ENCODE data around the gene SUPT4H1.

The SUPT4H1 gene

GRCh38 chr17:58320163-58320558 is 31.8 kb downstream of the SUPT4H1 start:
- DNase-seq (ENCODE audit: low spot score), result no peak
- no peak for FAIRE-seq

- DNase-seq (ENCODE audit: low spot score) (no peak), FAIRE-seq (peak; percentile 58)
These were observed 32.5 kb downstream of the SUPT4H1 start for GRCh38 chr17:58319173-58320162.

GRCh38 chr17:58318627-58319172 is 33.3 kb downstream of the SUPT4H1 start:
- no peak for DNase-seq (ENCODE audit: low spot score)
- no peak for FAIRE-seq

GRCh38 chr17:58318065-58318481 is 33.9 kb downstream of the SUPT4H1 start:
- DNase-seq (ENCODE audit: low spot score) (no peak), FAIRE-seq (no peak)

GRCh38 chr17:58317421-58318064 is 34.5 kb downstream of the SUPT4H1 start:
- FAIRE-seq (peak; percentile 91), DNase-seq (ENCODE audit: low spot score) (peak; percentile 91)

- no peak for FAIRE-seq
- no peak for DNase-seq (ENCODE audit: low spot score)
These were observed 35.6 kb downstream of the SUPT4H1 start for GRCh38 chr17:58316260-58316960.

GRCh38 chr17:58315750-58316149 is 36.3 kb downstream of the SUPT4H1 start:
- no peak for DNase-seq (ENCODE audit: low spot score)
- FAIRE-seq, result peak; percentile 78

GRCh38 chr17:58315281-58315711 is 36.7 kb downstream of the SUPT4H1 start:
- DNase-seq (ENCODE audit: low spot score) (no peak), FAIRE-seq (no peak)

GRCh38 chr17:58314706-58315015 is 37.3 kb downstream of the SUPT4H1 start:
- DNase-seq (ENCODE audit: low spot score) (no peak), FAIRE-seq (no peak)

GRCh38 chr17:58313815-58314705 is 37.9 kb downstream of the SUPT4H1 start:
- no peak for FAIRE-seq
- DNase-seq (ENCODE audit: low spot score), result no peak

GRCh38 chr17:58312829-58313228 is 39.2 kb downstream of the SUPT4H1 start:
- FAIRE-seq (no peak), DNase-seq (ENCODE audit: low spot score) (no peak)

GRCh38 chr17:58312021-58312630 is 39.9 kb downstream of the SUPT4H1 start:
- no peak for FAIRE-seq
- no peak for DNase-seq (ENCODE audit: low spot score)

- DNase-seq (ENCODE audit: low spot score) (no peak), FAIRE-seq (no peak)
These were observed 40.5 kb downstream of the SUPT4H1 start for GRCh38 chr17:58311429-58311894.

- FAIRE-seq (peak; percentile 94), DNase-seq (ENCODE audit: low spot score) (no peak)
These were observed 41.2 kb downstream of the SUPT4H1 start for GRCh38 chr17:58310511-58311428.

- FAIRE-seq, result peak; percentile 79
These were observed 42.1 kb downstream of the SUPT4H1 start for GRCh38 chr17:58309918-58310259.

GRCh38 chr17:58308985-58309917 is 42.8 kb downstream of the SUPT4H1 start:
- FAIRE-seq (no peak), DNase-seq (ENCODE audit: low spot score) (no peak)

More at GRCh38 chr17:58309918-58310259, 42.1 kb downstream of the SUPT4H1 start:
- no peak for DNase-seq (ENCODE audit: low spot score)

- DNase-seq (ENCODE audit: low spot score), result peak; percentile 76
- peak; percentile 90 for FAIRE-seq
These were observed 43.6 kb downstream of the SUPT4H1 start for GRCh38 chr17:58308173-58308984.
